K562 (cell line): Measurements from ENCODE around the gene MED29. TPM values are rescaled to one million over a fixed set of nuclear protein-coding genes. Genes with fewer than 3 reads are reported as not detected.

Experiments used
- BCL6 ChIP-seq: fragments of 250-450 bp; sonication (Bioruptor Pico); IDR thresholded peaks from 2 replicates; pipeline ENCODE4 v1.4.0; 2020
- CEBPG ChIP-seq, 3 experiments: fragments of 200-800 bp in 1 of 3; sonication (Bioruptor generic) in 1 of 3; sonication (generic) in 1 of 3; formaldehyde crosslinking in 1 of 3; IDR thresholded peaks in 2 of 3; conservative IDR thresholded peaks in 1 of 3; 2 replicates each; pipeline versions ENCODE4 v1.6.1 to v1.8.0; 2016 to 2022; ENCODE audit warnings: missing compliant biosample characterization in 2 of 3, missing genetic modification characterization in 2 of 3, mild to moderate bottlenecking in 1 of 3, missing genetic modification reagents in 1 of 3
- ELF1 ChIP-seq: fragments of 200-800 bp; sonication (Bioruptor generic); IDR thresholded peaks from 2 replicates; pipeline ENCODE4 v1.6.1; 2016; ENCODE audit warnings: missing genetic modification characterization, missing compliant biosample characterization
- GABPA ChIP-seq: fragments of 200-800 bp; sonication (Bioruptor generic); conservative IDR thresholded peaks from 2 replicates; pipeline ENCODE4 v1.6.1; 2016; ENCODE audit warnings: low read depth, missing genetic modification characterization, missing compliant biosample characterization
- HDAC2 ChIP-seq: fragments of 450-650 bp; IDR thresholded peaks from 2 replicates; pipeline ENCODE4 v1.6.1; 2016; ENCODE audit warnings: mild to moderate bottlenecking
- NR2C1 ChIP-seq, 2 experiments: fragments of 450-650 bp; IDR thresholded peaks; 2 replicates each; pipeline ENCODE4 v1.6.1; 2017; ENCODE audit warnings: mild to moderate bottlenecking in 2 of 2, antibody characterized with exemption in 1 of 2, inconsistent platforms in 1 of 2, missing compliant biosample characterization in 1 of 2, missing genetic modification characterization in 1 of 2
- RBM14 ChIP-seq: fragments of 200-400 bp; formaldehyde crosslinking; IDR thresholded peaks from 2 replicates; pipeline ENCODE4 v1.6.1; 2018; ENCODE audit warnings: low read depth, mild to moderate bottlenecking, low read length, moderate library complexity, borderline replicate concordance; ENCODE audit not compliant: insufficient read depth
- STAT6 ChIP-seq: sonication (generic); formaldehyde crosslinking; IDR thresholded peaks from 2 replicates; pipeline ENCODE4 v1.8.1; 2023; ENCODE audit warnings: mild to moderate bottlenecking, missing genetic modification reagents
- SUPT5H ChIP-seq: fragments of 450-650 bp; IDR thresholded peaks from 2 replicates; pipeline ENCODE4 v1.6.1; 2016
- ZNF140 ChIP-seq: fragments of 250-450 bp; sonication (Bioruptor Pico); IDR thresholded peaks from 2 replicates; pipeline ENCODE4 v1.8.0; 2021; ENCODE audit warnings: moderate library complexity, mild to moderate bottlenecking, inconsistent platforms
- polyA plus RNA-seq, 8 experiments: library from polyadenylated mRNA; depleted of rRNA in 4 of 8; stranded (reverse) in 5 of 8; unstranded in 3 of 8; fragments of >200 nt; fragmentation: Nextera tagmentation in 2 of 8; fragmentation: Illumina TruSeq in 1 of 8; extraction: Ambion mirVana in 2 of 8; extraction: Trizol in 1 of 8; gene quantifications; 2 replicates each; pipeline versions ENCODE4 v1.2.1 to v1.2.3, GENCODE V29; 2011 to 2014; ENCODE audit warnings: inconsistent platforms in 1 of 8, missing spikeins in 1 of 8
- total RNA-seq, 7 experiments: library from RNA; depleted of rRNA in 6 of 7; stranded (reverse); fragments of >200 nt in 6 of 7; fragmentation: Illumina TruSeq in 2 of 7; extraction: Trizol in 2 of 7; gene quantifications; 2 replicates each; pipeline versions ENCODE4 v1.2.1 to v1.2.3, GENCODE V29; 2011 to 2021; ENCODE audit warnings: low replicate concordance in 1 of 7
- TF ChIP-seq, protein P1 (sequence below): IDR thresholded peaks from 2 replicates; pipeline ENCODE4 v1.6.1; 2016; ENCODE audit warnings: missing genetic modification characterization, missing compliant biosample characterization
- TF ChIP-seq, protein P2 (sequence below), 2 experiments: fragments of 250-450 bp in 1 of 2; fragments of 450-650 bp in 1 of 2; sonication (Bioruptor Pico) in 1 of 2; IDR thresholded peaks; 2 replicates each; pipeline versions ENCODE4 v1.6.1 to v1.8.0; 2016 to 2021; ENCODE audit warnings: mild to moderate bottlenecking in 2 of 2, moderate library complexity in 2 of 2, missing compliant biosample characterization in 1 of 2, missing genetic modification characterization in 1 of 2
- TF ChIP-seq, protein P3 (sequence below), 3 experiments: fragments of 200-800 bp in 1 of 3; fragments of 250-450 bp in 1 of 3; fragments of 450-650 bp in 1 of 3; sonication (Bioruptor Pico) in 1 of 3; sonication (Bioruptor generic) in 1 of 3; formaldehyde crosslinking in 1 of 3; IDR thresholded peaks; 2 replicates each; pipeline versions ENCODE4 v1.6.1 to v1.8.0; 2016 to 2022; ENCODE audit warnings: mild to moderate bottlenecking in 2 of 3, missing genetic modification characterization in 2 of 3, missing compliant biosample characterization in 1 of 3, moderate library complexity in 1 of 3
- TF ChIP-seq, protein P4 (sequence below): sonication (generic); formaldehyde crosslinking; IDR thresholded peaks from 2 replicates; pipeline ENCODE4 v1.8.0; 2023; ENCODE audit warnings: mild to moderate bottlenecking, missing genetic modification reagents

Gene MED29
- total and polyA plus RNA-seq, 9 of the 15 experiments (the other 6 are each of a cell fraction or from before 2014, with no cell fraction given), result 1.8 to 22.6 (median 12.4) TPM

GRCh38 chr19:39407410-39407659, 16.2 kb downstream of the MED29 start (continued):
- TF ChIP-seq, protein P1, sequence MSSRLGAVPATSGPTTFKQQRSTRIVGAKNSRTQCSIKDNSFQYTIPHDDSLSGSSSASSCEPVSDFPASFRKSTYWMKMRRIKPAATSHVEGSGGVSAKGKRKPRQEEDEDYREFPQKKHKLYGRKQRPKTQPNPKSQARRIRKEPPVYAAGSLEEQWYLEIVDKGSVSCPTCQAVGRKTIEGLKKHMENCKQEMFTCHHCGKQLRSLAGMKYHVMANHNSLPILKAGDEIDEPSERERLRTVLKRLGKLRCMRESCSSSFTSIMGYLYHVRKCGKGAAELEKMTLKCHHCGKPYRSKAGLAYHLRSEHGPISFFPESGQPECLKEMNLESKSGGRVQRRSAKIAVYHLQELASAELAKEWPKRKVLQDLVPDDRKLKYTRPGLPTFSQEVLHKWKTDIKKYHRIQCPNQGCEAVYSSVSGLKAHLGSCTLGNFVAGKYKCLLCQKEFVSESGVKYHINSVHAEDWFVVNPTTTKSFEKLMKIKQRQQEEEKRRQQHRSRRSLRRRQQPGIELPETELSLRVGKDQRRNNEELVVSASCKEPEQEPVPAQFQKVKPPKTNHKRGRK (tag), result no peak
- TF ChIP-seq RBM14, result no peak
- TF ChIP-seq SUPT5H, result no peak
- no peak for TF ChIP-seq CEBPG (CRISPR knock-in tag; IDR thresholded peaks at IDR 0.05)
- 0 out of 4 replicates have a peak, but pooled peaks of 1 of the 2 experiments have one; percentile 19 for TF ChIP-seq CEBPG (tag; conservative IDR thresholded peaks at IDR 0.05 in 1 of 2, IDR thresholded peaks at IDR 0.05 in 1 of 2)
- no peak for TF ChIP-seq GABPA (tag)
- TF ChIP-seq, protein P2, sequence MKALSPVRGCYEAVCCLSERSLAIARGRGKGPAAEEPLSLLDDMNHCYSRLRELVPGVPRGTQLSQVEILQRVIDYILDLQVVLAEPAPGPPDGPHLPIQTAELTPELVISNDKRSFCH (CRISPR knock-in tag; IDR thresholded peaks at IDR 0.05), result no peak
- TF ChIP-seq, protein P2 (tag; IDR thresholded peaks at IDR 0.05), result no peak
- TF ChIP-seq, protein P3, sequence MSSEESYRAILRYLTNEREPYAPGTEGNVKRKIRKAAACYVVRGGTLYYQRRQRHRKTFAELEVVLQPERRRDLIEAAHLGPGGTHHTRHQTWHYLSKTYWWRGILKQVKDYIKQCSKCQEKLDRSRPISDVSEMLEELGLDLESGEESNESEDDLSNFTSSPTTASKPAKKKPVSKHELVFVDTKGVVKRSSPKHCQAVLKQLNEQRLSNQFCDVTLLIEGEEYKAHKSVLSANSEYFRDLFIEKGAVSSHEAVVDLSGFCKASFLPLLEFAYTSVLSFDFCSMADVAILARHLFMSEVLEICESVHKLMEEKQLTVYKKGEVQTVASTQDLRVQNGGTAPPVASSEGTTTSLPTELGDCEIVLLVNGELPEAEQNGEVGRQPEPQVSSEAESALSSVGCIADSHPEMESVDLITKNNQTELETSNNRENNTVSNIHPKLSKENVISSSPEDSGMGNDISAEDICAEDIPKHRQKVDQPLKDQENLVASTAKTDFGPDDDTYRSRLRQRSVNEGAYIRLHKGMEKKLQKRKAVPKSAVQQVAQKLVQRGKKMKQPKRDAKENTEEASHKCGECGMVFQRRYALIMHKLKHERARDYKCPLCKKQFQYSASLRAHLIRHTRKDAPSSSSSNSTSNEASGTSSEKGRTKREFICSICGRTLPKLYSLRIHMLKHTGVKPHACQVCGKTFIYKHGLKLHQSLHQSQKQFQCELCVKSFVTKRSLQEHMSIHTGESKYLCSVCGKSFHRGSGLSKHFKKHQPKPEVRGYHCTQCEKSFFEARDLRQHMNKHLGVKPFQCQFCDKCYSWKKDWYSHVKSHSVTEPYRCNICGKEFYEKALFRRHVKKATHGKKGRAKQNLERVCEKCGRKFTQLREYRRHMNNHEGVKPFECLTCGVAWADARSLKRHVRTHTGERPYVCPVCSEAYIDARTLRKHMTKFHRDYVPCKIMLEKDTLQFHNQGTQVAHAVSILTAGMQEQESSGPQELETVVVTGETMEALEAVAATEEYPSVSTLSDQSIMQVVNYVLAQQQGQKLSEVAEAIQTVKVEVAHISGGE (CRISPR knock-in tag; IDR thresholded peaks at IDR 0.05), result peak in 1 of 3 experiments; percentile 16; a peak in 1 of 6 replicates
- no peak for TF ChIP-seq STAT6
- no peak for TF ChIP-seq NR2C1 (IDR thresholded peaks at IDR 0.05)
- TF ChIP-seq NR2C1 (tag; IDR thresholded peaks at IDR 0.05), result no peak
- no peak for TF ChIP-seq ELF1 (tag)
- 0 out of 2 replicates have a peak, but pooled peaks have one; percentile 6 for TF ChIP-seq HDAC2
- TF ChIP-seq BCL6 (CRISPR knock-in tag), result no peak
- TF ChIP-seq, protein P4, sequence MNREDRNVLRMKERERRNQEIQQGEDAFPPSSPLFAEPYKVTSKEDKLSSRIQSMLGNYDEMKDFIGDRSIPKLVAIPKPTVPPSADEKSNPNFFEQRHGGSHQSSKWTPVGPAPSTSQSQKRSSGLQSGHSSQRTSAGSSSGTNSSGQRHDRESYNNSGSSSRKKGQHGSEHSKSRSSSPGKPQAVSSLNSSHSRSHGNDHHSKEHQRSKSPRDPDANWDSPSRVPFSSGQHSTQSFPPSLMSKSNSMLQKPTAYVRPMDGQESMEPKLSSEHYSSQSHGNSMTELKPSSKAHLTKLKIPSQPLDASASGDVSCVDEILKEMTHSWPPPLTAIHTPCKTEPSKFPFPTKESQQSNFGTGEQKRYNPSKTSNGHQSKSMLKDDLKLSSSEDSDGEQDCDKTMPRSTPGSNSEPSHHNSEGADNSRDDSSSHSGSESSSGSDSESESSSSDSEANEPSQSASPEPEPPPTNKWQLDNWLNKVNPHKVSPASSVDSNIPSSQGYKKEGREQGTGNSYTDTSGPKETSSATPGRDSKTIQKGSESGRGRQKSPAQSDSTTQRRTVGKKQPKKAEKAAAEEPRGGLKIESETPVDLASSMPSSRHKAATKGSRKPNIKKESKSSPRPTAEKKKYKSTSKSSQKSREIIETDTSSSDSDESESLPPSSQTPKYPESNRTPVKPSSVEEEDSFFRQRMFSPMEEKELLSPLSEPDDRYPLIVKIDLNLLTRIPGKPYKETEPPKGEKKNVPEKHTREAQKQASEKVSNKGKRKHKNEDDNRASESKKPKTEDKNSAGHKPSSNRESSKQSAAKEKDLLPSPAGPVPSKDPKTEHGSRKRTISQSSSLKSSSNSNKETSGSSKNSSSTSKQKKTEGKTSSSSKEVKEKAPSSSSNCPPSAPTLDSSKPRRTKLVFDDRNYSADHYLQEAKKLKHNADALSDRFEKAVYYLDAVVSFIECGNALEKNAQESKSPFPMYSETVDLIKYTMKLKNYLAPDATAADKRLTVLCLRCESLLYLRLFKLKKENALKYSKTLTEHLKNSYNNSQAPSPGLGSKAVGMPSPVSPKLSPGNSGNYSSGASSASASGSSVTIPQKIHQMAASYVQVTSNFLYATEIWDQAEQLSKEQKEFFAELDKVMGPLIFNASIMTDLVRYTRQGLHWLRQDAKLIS (CRISPR knock-in tag), result no peak
- no peak for TF ChIP-seq ZNF140
